Prostate gland (tissue), 2 donors: ENCODE data around the gene GRM8. TPM values are rescaled to one million over a fixed set of nuclear protein-coding genes. Genes with fewer than 3 reads are reported as not detected.

Experiments
- DNase-seq: peaks from one replicate; pipeline ENCODE4 v3.0.0-alpha.2; 2019; ENCODE audit warnings: low spot score
- H3K27ac ChIP-seq, 2 donors: fragments of 200-600 bp; sonication (generic); 2 replicates each; pipeline ENCODE4 v1.5.1; 2017 to 2019
- H3K27me3 ChIP-seq: fragments of 200-600 bp; sonication (generic); replicated peaks from 2 replicates; pipeline ENCODE4 v1.5.1; 2019; ENCODE audit not compliant: insufficient read depth
- H3K36me3 ChIP-seq, 2 donors: fragments of 200-600 bp; sonication (generic); 1 replicate in 1 of 2; 2 replicates in 1 of 2; pipeline versions ENCODE4 v1.5.1 to v1.8.1; 2017 to 2019
- H3K4me1 ChIP-seq: fragments of 200-600 bp; sonication (generic); replicated peaks from 2 replicates; pipeline ENCODE4 v1.5.1; 2019
- H3K4me3 ChIP-seq, 2 donors: fragments of 200-600 bp; sonication (generic); 2 replicates each; pipeline ENCODE4 v1.5.1; 2017 to 2019
- H3K9me3 ChIP-seq: fragments of 200-600 bp; sonication (generic); 2 replicates; pipeline ENCODE4 v1.5.1; 2017
- CTCF ChIP-seq, 4 experiments: fragments of 200-600 bp in 2 of 4; fragments of 450-650 bp in 2 of 4; sonication (generic) in 2 of 4; IDR thresholded peaks; 1 replicate in 3 of 4; 2 replicates in 1 of 4; pipeline ENCODE4 v1.5.1; 2016 to 2019; ENCODE audit warnings: antibody characterized with exemption in 4 of 4, mild to moderate bottlenecking in 2 of 4, moderate library complexity in 2 of 4
- POLR2A ChIP-seq: fragments of 450-650 bp; IDR thresholded peaks from one replicate; pipeline ENCODE4 v1.6.1; 2016; ENCODE audit warnings: antibody characterized with exemption, mild to moderate bottlenecking
- POLR2AphosphoS5 ChIP-seq: sonication (generic); formaldehyde crosslinking; IDR thresholded peaks from one replicate; pipeline ENCODE4 v1.6.1; 2017; ENCODE audit warnings: antibody characterized with exemption
- WGBS: methylation state at CpG from one replicate; pipeline ENCODE4 v1.1.5; 2018; 5-methylcytosine and 5-hydroxymethylcytosine counted together
- intact Hi-C: fragments of 100-400 bp; cut with DNase I; formaldehyde crosslinking; loops from one replicate; pipeline ENCODE4 v1.14.2; 2022
- total RNA-seq, 2 donors: library from RNA; depleted of rRNA; stranded (reverse); fragments of >200 nt; gene quantifications; one replicate each; pipeline ENCODE4 v1.1.0, GENCODE V29; 2016

Gene GRM8
- total RNA-seq, 2 donors from 2014 or later = 1.3 to 3.7 TPM

GRCh38 chr7:127021019-127021738 lies 231.6 kb downstream of the GRM8 start:
- DNase-seq = no peak
- no peak overlapping the region for H3K27ac ChIP-seq
- intact Hi-C loops = no loop called here
- no peaks in the 10 kb centered on the region for H3K9me3 ChIP-seq
- no peaks in the 10 kb centered on the region for H3K4me1 ChIP-seq
- TF ChIP-seq CTCF (IDR thresholded peaks at IDR 0.05) (no peak), POLR2A (no peak), POLR2AphosphoS5 (no peak)
- H3K36me3 ChIP-seq = no peaks in the 10 kb centered on the region
- no peak overlapping the region for H3K4me3 ChIP-seq
- H3K27me3 ChIP-seq = no peaks in the 10 kb centered on the region

- Histone ChIP-seq H3K36me3 (no peaks in the 10 kb centered on the region), H3K4me1 (no peaks in the 10 kb centered on the region), H3K9me3 (no peaks in the 10 kb centered on the region), H3K27ac (no peak overlapping the region), H3K27me3 (no peaks in the 10 kb centered on the region), H3K4me3 (no peak overlapping the region)
- WGBS = 59% methylated on average over 2 of the region's 2 CpGs
- TF ChIP-seq POLR2A = no peak
- no peak for TF ChIP-seq CTCF (IDR thresholded peaks at IDR 0.05)
- no peak for TF ChIP-seq POLR2AphosphoS5
- intact Hi-C loops = no loop called here
- DNase-seq = no peak
These were observed 233.9 kb downstream of the GRM8 start for GRCh38 chr7:127018889-127019288.

GRCh38 chr7:127017196-127017595 lies 235.5 kb downstream of the GRM8 start:
- Histone ChIP-seq H3K27me3 (no peaks in the 10 kb centered on the region), H3K27ac (no peak overlapping the region), H3K36me3 (no peaks in the 10 kb centered on the region), H3K4me3 (no peak overlapping the region), H3K9me3 (no peaks in the 10 kb centered on the region), H3K4me1 (no peaks in the 10 kb centered on the region)
- DNase-seq = no peak
- 80% methylated on average over 2 of the region's 2 CpGs for WGBS
- intact Hi-C loops = no loop called here
- TF ChIP-seq CTCF (IDR thresholded peaks at IDR 0.05) = no peak
- TF ChIP-seq POLR2AphosphoS5 = no peak

- no peaks in the 10 kb centered on the region for H3K27me3 ChIP-seq
- intact Hi-C loops = no loop called here
- no peak overlapping the region for H3K27ac ChIP-seq
- H3K9me3 ChIP-seq = no peaks in the 10 kb centered on the region
- H3K4me1 ChIP-seq = no peaks in the 10 kb centered on the region
- WGBS = 88% methylated on average over 3 of the region's 3 CpGs
- no peak overlapping the region for H3K4me3 ChIP-seq
- DNase-seq = no peak
- H3K36me3 ChIP-seq = no peaks in the 10 kb centered on the region
- no peak for TF ChIP-seq POLR2A
- no peak for TF ChIP-seq POLR2AphosphoS5
- no peak for TF ChIP-seq CTCF (IDR thresholded peaks at IDR 0.05)
These were observed 252.0 kb downstream of the GRM8 start for GRCh38 chr7:127000725-127001124.

GRCh38 chr7:126996659-126997058 lies 256.1 kb downstream of the GRM8 start:
- Histone ChIP-seq H3K4me3 (no peak overlapping the region), H3K27ac (no peak overlapping the region), H3K9me3 (no peaks in the 10 kb centered on the region), H3K4me1 (no peaks in the 10 kb centered on the region), H3K27me3 (no peaks in the 10 kb centered on the region), H3K36me3 (no peaks in the 10 kb centered on the region)
- intact Hi-C loops = no loop called here
- no peak for TF ChIP-seq POLR2AphosphoS5
- TF ChIP-seq POLR2A = no peak
- TF ChIP-seq CTCF (IDR thresholded peaks at IDR 0.05) = no peak
- DNase-seq = no peak
- WGBS = 41% methylated on average over 1 of the region's 1 CpG
